Suppressor macrophage (primary cell): ENCODE measurements around the gene TRABD.

Experiments
- DNase-seq, 4 experiments: peaks; one replicate each; pipeline ENCODE4 v3.0.0-alpha.2; 2020 to 2022

TRABD gene

DNA sequence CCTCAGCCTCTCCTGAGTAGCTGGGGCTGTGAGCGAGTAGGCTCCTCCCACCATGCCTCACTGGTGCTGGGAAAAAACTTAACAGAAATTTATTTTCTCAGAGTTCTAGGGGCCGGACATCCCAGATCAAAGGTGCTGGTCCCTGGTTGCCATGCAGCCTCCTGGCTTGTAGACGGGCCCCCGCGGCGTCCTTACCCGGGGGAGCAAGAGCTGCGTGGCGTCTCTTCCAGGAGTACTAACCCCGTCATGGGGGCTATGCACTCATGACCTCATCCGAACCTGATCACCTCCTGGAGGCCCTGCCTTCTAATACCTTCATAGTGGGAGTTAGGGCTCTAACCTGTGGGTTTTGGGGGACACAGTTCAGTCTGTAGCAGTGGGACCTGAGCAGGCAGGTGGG lies 2.6 kb downstream of the TRABD start:
- DNase-seq: no peak

DNA sequence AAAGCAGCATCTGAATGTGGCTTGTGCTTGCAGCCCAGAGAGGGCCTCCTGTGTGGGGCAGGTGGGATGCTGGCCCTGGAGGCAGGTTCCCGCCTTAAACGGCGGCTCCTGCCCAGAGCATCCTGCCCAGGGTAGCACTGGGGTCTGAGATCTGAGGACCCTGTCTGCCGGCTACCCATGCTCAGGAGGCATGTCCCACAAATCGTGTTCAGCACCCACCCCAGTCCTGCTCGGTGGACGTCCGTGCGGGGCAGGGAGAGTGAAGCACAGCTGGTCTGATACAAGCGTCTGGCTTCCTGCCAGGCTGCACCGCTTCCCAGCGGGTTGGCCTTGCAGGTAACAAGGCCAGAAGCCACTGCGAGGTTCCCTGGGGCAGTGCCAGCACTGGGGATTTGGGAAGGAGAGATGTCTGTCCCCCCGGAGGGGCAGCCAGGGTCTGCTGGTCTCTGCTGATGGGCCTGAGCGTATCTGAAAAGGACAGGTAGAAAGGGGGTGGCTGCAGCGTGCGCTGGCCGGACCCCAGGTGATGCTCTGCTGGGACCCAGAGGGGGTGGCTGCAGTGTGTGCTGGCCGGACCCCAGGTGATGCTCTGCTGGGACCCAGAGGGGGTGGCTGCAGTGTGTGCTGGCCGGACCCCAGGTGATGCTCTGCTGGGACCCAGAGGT lies 3.6 kb downstream of the TRABD start:
- no peak for DNase-seq

DNA sequence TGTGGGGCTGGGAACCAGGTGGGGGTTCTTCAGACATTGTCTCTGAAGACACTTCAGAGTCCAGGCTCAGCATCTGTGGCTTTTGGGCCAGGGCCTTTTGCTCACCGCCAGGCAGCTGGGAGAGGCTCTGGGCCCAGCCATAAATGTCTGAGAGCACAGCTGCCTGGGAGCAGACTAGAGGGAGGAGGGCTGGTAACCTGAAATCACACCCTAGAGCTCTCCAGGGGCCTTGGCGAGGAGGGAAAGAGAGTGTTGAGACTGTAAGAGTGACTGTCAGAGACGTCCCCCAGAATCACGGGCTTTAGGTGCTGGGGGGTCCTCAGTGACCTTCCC lies 4.1 kb downstream of the TRABD start:
- DNase-seq: no peak

DNA sequence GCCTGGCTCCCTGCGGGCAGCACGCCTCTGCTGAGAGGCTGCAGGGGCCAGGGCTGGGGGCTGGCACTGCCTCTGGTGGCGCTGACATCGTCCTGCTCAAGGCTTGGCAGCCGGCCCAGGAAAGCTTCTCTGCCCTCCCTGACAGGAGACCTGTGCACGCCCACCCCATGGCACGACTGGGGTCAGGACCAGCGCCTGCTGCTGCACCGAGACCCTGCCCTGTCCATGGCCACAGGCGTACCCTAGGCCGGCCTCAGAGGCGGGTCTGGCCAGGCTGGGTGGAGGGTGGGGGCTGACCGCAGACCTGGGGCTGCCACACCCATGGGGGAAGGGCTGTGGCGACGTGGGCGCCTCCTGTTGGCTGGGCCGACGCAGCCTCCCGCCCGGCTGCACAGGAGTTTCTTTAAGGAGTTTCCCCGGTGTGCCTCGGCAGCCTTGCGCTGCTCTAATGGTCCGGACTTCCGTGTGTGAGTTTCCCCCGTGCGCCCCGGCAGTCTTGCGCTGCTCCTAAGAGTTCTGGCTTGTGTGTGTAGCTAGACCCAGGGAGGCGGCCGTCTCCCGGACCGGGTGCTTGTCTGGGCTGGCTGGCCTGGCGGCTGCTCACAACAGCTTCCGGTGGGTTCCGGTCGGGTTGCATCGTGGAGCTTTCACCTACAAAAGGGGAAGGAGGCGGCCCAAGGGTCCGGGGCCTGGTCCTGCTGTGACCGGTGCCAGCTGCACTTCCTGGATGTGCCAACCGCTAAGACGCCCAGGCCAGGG lies 4.6 kb downstream of the TRABD start:
- peak; percentile 84 to 93 (median 88) for DNase-seq

DNA sequence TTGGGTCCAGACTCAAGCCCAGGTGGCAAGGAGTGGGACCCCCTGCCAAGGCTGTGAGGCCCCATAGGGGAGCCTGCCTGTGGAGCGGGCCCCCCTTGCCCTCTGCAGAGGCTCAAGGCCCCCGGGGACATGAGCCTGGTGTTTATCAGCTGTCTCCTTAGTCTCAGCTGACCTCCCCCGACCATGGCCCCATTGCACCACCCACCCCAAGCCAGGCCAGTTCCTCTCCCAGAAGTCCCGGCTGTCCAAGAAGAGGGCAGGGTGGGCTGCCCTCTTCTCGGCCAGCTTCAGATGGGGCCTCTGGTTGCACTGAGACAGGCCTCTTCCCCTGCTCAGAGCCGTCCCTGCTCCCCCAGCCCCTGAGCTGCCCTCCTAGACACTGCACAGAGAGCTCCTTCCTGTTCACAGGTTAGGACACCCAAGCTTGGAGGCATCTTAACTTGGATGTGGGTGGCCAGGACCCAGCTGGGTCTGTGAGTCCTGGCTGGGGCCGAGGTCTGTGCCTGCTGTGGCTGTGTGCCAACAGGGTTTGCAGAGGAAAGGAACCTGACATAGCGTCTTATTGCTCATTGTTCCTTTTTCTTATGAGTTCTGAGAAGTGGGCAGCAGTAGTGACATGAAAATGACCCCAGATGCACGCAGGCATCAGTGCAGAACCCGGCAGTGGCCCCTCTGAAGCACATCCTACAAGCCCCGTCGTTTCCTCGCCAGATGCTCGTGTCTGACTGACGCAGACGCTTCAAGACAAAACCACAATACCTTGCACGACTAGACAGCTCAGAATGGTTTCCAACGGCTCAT lies 5.4 kb downstream of the TRABD start:
- DNase-seq: peak; percentile 91 to 96 (median 92)

DNA sequence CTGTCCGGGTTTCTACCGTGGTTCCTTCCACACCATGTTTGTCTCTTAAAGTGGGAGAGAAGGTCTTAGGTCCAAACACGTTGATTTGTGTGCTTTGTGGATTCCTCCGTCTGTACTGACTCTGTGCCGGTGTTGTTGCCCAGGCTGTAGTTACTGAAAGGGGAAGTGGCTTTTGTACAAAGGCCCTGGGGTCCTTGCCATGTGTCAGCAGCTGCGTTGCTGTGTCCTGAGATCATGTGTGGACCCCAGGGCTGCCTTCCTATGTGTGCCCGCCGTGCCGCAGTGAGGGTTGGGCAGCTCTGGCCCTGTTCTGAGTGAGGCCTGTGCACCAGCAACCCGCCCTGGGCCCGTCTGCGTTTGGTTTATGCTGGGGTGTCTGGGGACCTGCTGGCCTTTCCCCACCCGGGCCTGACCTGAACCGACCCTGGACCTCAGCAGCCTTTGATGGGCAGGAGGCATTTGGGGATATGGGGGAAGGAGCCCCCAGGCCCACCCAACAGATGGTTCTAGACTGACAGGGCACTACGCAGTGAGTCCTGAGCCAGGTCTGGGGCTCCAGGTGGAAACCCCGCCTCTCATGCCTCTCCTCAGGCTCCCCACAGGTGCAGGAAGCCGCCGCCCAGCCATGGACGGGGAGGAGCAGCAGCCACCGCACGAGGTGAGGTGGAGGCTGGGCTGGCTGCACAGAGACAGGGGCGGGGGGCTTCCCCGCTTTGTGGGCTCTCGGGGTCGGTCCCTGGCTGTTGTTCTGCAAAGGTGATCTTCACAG lies 6.9 kb downstream of the TRABD start:
- peak; percentile 52 to 68 (median 62) for DNase-seq

DNA sequence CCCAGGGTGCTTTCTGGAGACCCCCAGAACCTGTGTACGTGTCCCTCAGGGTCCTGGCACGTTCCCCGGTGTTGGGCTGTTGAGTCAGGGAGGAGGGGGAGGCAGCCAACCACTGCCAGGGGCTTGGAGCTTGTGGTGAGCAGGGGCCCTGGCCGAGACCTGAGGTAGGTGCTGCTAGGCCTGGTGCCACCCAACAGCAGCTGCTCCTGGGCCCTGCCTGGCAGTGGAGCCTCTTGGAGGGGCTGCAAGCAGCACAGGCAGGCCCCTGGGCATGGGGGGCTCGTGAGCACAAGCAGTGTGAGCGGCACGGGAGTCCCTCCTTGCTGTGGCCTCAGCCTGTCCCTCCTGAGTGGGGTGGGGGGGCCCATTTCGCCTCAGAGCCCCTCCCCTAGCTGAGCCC lies 7.9 kb downstream of the TRABD start:
- DNase-seq: no peak

DNA sequence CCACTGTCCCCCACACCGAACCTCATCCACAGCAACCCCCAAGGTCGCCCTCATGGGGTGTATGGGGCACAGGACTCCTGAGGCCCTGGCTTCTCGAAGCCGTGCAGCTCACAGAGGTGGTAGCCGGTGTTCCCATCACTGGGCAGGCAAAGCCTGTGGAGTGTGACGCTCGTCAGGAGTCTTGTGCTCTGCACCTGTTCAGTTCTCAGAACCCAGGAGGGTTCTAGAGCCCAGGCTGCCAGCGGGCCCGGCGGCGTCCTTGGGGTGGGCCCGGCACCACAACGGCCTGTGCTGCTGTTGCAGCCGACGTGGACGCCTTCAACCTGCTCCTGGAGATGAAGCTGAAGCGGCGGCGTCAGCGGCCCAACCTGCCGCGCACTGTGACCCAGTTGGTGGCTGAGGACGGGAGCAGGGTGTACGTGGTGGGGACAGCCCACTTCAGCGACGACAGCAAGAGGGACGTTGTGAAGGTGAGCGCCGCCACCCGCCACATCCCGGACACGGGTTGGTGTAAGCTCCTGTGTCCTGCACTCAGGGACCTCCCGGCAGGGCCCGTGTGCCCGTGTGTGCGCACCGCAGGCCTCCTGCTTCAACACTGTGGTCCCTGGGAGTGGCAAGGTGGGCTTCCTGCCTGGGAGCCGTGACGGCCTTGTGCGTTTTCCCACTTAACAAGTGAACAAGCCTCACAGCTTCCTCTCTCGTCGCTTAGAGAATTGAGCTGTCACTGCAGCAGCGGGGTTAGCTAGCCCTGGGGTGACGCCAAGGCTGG lies 8.5 kb downstream of the TRABD start:
- DNase-seq: no peak

DNA sequence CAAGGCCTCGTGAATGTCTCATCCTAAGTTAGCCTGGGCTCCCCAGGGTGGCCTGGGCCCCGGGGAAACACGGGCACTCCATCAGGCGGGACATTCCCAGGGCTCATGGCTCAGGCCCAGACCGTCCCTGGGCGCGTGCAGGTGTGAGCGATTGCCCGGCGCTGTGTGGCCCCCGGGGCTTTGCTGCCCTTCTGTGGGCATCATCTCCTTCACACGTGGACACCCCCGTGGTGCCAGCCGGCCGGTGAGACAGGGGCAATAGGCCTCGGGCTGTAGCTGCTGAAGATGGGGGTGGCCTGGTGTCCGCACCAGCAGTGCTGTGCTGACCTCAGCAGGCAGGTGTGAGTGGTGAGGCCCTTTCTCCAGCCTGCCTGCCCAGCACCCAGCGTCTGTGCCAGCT lies 10.5 kb downstream of the TRABD start:
- DNase-seq: no peak

DNA sequence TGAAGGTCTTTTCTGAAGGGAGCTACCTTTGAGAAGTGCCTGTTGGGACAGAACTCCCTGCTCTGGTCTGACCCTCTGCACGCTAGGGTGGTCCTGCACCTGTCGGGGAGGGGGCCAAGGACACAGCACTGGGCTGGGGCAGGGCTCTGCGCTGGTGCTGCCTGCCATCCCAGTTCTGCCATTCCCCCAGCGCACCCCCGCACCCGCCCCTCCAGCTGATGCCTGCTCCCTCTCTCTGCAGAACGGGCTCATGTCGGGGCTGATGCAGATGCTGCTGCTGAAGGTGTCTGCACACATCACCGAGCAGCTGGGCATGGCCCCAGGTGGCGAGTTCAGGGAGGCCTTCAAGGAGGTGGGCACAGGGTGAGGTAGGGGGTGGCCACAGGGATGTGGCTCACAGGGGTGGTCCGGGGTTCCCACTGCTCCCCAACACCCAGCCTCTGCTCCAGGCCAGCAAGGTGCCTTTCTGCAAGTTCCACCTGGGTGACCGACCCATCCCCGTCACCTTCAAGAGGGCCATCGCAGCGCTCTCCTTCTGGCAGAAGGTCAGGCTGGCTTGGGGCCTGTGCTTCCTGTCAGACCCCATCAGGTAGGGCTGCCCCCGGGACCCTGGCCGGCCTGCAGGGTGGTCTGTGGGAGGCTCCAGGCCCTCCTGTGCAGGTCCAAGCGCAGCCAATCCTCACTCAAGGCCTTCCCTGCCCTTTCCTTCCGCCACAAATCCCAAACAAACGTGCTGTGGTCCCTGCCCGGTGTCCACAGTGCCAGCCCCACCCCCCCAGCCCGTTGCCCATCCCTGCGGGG lies 11.5 kb downstream of the TRABD start:
- no peak for DNase-seq

DNA sequence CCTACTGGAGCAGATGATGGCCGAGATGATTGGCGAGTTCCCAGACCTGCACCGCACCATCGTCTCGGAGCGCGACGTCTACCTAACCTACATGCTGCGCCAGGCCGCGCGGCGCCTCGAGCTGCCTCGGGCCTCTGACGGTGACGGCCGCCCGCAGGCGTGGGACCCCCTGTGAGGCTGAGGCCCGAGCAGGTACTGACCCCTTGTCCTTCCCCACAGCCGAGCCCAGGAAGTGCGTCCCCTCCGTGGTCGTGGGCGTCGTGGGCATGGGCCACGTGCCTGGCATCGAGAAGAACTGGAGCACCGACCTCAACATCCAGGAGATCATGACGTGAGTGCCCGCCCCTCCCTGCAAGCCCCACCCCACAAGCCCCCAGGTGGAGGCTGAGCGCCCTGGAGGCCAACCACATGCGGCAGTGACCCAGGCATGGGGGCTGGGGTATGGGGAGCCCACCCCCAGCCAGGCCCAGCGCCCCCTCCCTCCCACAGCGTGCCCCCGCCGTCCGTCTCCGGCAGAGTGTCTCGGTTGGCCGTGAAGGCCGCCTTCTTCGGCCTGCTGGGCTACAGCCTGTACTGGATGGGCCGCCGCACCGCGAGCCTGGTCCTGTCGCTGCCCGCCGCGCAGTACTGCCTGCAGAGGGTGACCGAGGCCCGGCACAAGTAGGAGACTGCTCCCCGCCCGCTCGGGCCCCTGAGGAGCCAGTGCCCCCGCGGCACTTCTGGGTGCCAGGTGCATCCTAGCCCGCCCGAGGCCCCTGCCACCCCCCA lies 12.3 kb downstream of the TRABD start:
- no peak for DNase-seq

DNA sequence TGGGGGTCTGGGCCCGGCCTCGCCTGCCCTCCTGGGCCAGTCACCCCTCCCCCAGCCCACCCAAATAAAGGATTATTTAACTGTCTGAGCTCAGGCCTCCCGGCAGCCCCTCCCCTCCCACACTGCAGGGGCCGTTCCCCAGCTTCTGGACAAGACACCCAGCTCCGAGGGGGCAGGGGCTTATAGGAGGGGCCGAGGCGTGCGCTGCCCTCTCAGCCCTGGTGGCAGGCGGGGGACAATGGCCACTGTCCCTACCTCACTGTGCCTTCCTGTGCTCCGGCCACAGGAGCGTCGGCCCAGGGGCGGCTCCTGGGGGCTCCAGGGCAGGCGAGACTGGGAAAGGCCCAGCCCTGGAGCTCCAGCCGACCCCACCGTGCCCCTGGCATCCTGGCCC lies 12.9 kb downstream of the TRABD start:
- no peak for DNase-seq

DNA sequence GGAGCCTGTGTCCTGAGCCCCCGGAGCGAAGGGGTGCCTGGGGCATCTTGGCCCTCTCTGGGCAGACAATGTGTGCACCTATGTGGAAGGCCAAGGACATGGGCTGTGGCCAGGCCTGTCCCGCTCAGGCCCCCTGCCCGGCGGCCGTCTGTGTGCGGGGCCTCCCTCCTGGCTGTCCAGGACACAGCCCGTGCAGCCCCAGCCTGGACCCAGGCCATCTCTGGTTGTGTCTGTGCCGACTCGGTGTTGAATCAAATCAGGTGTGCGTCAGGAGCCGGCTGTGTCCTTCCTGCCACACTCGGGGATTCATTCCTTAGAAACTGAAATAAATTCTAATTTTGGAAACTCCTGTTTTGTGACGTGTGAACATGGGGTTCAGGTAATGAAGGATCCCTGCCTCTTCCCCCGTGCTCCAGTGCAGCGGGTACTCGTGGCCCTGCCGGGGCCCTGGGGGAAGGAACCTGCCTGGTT lies 13.6 kb downstream of the TRABD start:
- no peak for DNase-seq

DNA sequence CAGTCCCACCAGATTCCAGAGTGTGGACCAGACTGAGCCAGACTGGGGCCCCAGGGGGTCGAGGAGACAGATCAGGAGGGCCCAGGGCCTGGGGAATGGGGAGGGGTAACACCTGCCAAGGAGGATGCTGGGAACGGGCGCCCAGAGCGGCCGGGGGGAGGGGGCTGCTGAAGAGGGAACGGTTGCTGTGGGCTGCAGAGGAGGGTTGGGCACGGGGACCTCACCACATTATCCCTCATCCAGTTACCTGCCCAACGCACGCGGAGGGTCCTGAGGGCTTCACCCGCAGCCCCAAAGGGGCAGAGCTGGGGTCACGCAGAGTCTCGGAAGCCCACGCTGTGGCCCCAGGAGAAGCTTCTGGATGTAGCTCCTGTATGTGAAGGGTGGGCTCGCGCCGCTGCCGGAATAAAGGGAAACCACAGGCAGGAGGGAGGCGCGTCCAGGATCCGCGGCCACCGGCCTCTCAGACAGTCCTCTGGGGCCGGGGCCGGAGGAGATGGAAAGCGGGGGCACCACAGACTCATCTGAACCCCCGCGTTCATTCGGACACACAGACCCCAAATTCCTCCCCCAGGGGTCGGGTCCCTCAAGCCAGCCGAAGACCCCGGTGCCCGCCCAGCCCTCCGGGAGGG lies 14.2 kb downstream of the TRABD start:
- DNase-seq: peak in 3 of 4 experiments; percentile 28 to 59 (median 32)

DNA sequence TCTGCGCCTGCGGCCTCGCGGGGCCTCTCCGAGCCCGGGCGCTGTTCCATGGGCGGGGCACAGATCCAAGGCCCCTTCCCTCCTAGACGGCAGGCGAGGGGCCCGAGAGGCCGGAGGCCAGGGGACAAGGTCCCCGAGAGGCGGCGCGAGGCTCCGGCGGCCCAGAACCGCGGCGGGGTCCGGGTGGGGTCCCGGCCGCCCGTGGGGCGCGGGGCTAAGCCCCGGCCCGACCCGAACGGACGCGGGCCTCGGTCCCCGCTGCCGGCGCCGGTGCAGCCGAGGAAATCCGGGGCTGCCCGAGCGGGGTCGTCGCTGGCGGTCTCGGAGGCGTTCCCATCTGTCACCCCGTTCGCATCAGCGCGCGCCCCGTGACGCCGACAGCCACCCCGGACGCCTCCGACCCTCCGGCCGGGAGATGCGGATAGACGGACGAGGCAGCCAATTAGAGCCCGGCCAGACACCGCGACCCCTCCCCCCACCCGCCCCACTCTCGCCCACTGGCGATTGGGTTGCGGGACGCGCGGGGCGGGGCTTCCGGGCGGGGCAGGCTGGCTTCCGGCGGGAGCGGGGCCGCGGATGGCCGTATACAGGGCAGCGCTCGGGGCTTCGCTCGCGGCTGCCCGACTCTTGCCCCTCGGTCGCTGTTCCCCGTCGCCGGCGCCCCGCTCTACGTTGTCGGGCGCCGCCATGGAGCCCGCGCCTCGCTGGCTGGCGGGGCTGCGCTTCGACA lies 14.9 kb downstream of the TRABD start, which contains the start of gene SELENOO:
TSS of gene SELENOO (plus strand) at position 551 of the 730 bp plus-strand sequence. CDS start at position 577, 26 bp downstream.
- peak; percentile 92 to 97 (median 95) for DNase-seq

DNA sequence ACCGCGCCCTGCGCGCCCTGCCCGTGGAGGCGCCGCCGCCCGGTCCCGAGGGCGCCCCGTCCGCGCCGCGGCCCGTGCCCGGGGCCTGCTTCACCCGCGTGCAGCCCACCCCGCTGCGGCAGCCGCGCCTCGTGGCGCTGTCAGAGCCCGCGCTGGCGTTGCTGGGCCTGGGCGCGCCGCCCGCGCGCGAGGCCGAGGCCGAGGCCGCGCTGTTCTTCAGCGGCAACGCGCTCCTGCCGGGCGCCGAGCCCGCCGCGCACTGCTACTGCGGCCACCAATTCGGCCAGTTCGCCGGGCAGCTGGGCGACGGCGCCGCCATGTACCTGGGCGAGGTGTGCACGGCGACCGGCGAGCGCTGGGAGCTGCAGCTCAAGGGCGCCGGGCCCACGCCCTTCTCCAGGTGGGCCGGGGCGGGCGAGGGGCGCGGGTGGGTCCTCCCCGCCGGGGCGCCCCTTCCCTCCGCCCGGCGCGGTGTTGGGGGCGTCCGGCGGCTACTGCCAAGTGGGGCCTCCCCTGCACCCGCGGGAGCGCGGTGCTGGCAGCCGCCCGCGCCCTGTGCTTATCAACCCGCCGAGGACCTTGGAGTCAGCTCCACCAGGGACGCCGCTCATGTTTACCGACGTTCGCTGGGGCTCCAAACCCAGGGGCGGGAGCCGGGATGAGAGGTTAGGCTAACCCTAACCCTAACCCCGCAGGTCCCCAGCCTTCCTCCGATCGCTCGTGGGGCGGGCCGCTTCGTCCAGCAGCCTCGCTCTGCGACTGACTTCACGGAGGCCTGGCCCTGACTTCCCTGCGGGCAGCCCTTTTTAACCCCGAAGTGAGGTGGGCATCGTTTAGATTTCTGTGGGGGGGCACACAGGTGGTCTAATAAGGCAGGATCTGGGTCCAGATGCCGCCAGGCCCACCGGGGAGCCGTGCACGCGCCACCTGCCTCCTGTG lies 15.7 kb downstream of the TRABD start:
- DNase-seq: peak in 3 of 4 experiments; percentile 40 to 69 (median 49)

DNA sequence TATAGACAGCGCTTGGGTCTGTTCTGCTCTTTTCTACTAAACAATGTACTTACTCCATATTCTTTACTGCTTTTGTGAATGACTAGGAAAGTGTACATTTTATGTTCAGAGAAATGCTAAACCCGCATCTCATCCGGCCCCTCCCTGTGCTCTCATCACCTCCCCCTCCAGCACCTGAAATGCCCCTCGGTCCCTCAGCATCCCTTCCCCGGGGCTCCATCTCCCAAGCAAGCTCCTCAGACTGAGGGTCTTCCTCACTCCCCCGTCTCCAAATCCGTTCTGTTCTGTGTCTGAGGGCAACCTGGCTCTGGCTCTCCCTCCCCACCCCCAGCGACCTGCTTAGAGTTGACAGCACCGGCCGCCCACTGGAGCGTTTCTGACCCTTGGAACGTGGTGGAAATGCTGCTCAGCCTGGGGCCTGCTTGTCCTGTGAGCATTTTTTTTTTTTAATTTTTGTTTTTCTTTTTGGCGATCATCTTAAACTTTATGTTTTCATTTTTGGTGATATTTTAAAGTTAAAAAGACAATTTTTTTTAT lies 16.5 kb downstream of the TRABD start:
- no peak for DNase-seq
